Caco-2 (cell line): ENCODE results near the gene ADH6. TPM values are rescaled to one million over a fixed set of nuclear protein-coding genes. Genes with fewer than 3 reads are reported as not detected.

Experiments
- BruUV-seq: library from RNA; stranded (reverse); fragments of 400-500 nt; replicated peaks from 2 replicates; lab custom pipeline; 2021; lab: Mats Ljungman, UMichigan
- CTCF ChIA-PET: fragments of 300-600 bp; sonication (Branson Sonifier 250); formaldehyde crosslinking; loops from one replicate; lab custom pipeline; 2022; ENCODE audit warnings: antibody characterized with exemption; lab: Charles Lee
- POLR2A ChIA-PET: fragments of 300-600 bp; sonication (Branson Sonifier 250); formaldehyde crosslinking; loops from one replicate; lab custom pipeline; 2022; ENCODE audit warnings: antibody characterized with exemption; lab: Charles Lee
- DNase-seq, 2 experiments: peaks; one replicate each; pipeline versions ENCODE4 v3.0.0 to v3.0.0-alpha.2; 2020 to 2022
- H3K27me3 ChIP-seq: replicated peaks from 2 replicates; pipeline ENCODE4 v1.6.0; 2011; ENCODE audit warnings: low read length; ENCODE audit not compliant: control insufficient read depth, insufficient read depth
- H3K36me3 ChIP-seq: 2 replicates; pipeline ENCODE4 v1.5.1; 2011; ENCODE audit warnings: low read length; ENCODE audit not compliant: control insufficient read depth, insufficient read depth
- H3K4me1 ChIP-seq: fragments of 250-450 bp; sonication (Bioruptor Pico); 2 replicates; pipeline ENCODE4 v1.5.1; 2020; ENCODE audit warnings: mild to moderate bottlenecking
- H3K4me3 ChIP-seq: 2 replicates; pipeline ENCODE4 v1.5.1; 2011; ENCODE audit warnings: low read depth, mild to moderate bottlenecking, control low read depth, low read length
- H3K9me3 ChIP-seq: fragments of 250-450 bp; sonication (Bioruptor Pico); 2 replicates; pipeline ENCODE4 v1.5.1; 2020; ENCODE audit warnings: mild to moderate bottlenecking, moderate library complexity
- H3K27ac Mint-ChIP-seq: one replicate; pipeline ENCODE4 v1.8.0; 2022; ENCODE audit warnings: mixed read lengths; ENCODE audit not compliant: unreplicated experiment
- H3K27me3 Mint-ChIP-seq: one replicate; pipeline ENCODE4 v1.8.0; 2022; ENCODE audit warnings: mixed read lengths; ENCODE audit not compliant: insufficient read depth, unreplicated experiment
- H3K36me3 Mint-ChIP-seq: one replicate; pipeline ENCODE4 v1.8.0; 2022; ENCODE audit warnings: mild to moderate bottlenecking, mixed read lengths; ENCODE audit not compliant: insufficient read depth, unreplicated experiment
- H3K4me1 Mint-ChIP-seq: one replicate; pipeline ENCODE4 v1.8.0; 2022; ENCODE audit warnings: low read depth, mixed read lengths; ENCODE audit not compliant: unreplicated experiment
- H3K4me3 Mint-ChIP-seq: one replicate; pipeline ENCODE4 v1.8.0; 2022; ENCODE audit warnings: mild to moderate bottlenecking, moderate library complexity, mixed read lengths; ENCODE audit not compliant: unreplicated experiment
- H3K9me3 Mint-ChIP-seq: one replicate; pipeline ENCODE4 v1.8.0; 2022; ENCODE audit warnings: mixed read lengths; ENCODE audit not compliant: unreplicated experiment
- CTCF ChIP-seq, 2 experiments: fragments of 200-600 bp in 1 of 2; IDR thresholded peaks; 1 replicate in 1 of 2; 2 replicates in 1 of 2; pipeline versions ENCODE4 v1.5.1 to v1.8.0; 2011 to 2022; ENCODE audit warnings: antibody characterized with exemption in 1 of 2, control low read depth in 1 of 2, inconsistent platforms in 1 of 2, low read depth in 1 of 2, low read length in 1 of 2, mild to moderate bottlenecking in 1 of 2, moderate library complexity in 1 of 2; ENCODE audit not compliant: insufficient read depth in 1 of 2, severe bottlenecking in 1 of 2, unreplicated experiment in 1 of 2
- intact Hi-C: fragments of 100-400 bp; cut with micrococcal nuclease; formaldehyde crosslinking; loops from one replicate; pipeline ENCODE4 v1.10.0; 2022; ENCODE audit not compliant: unreplicated experiment
- total RNA-seq: library from RNA; stranded (reverse); gene quantifications from 2 replicates; pipeline ENCODE4 v1.2.3, GENCODE V29; 2022

Gene ADH6
- total RNA-seq, 1 experiment from 2014 or later: 9.1 TPM

- Histone ChIP-seq H3K4me3 (no peak overlapping the region), H3K36me3 (no peaks in the 10 kb centered on the region; the same call in 1 of the 2 replicates), H3K4me1 (peaks cover 18% of the 10 kb centered on the region), H3K9me3 (no peaks in the 10 kb centered on the region), H3K27me3 (no peaks in the 10 kb centered on the region)
- no peaks in the 10 kb centered on the region for H3K27me3 Mint-ChIP-seq
- intact Hi-C loops: no loop called here
- no peaks in the 10 kb centered on the region for H3K36me3 Mint-ChIP-seq
- ChIA-PET CTCF (no interaction called here), POLR2A (no interaction called here)
- no peak for DNase-seq
- BruUV-seq: no TSS peak
- no peak for TF ChIP-seq CTCF (IDR thresholded peaks at IDR 0.05; ENCODE audit: insufficient read depth in 1 of 2, low read depth in 1 of 2, low read length in 1 of 2, severe bottlenecking in 1 of 2, unreplicated experiment in 1 of 2)
- H3K4me1 Mint-ChIP-seq: peaks cover 12% of the 10 kb centered on the region
- no peak overlapping the region for H3K27ac Mint-ChIP-seq
- no peak overlapping the region for H3K4me3 Mint-ChIP-seq
- peaks cover 6% of the 10 kb centered on the region for H3K9me3 Mint-ChIP-seq
Observed at GRCh38 chr4:99215521-99215920, 3.5 kb downstream of the ADH6 start.

GRCh38 chr4:99210789-99211188 lies 8.3 kb downstream of the ADH6 start:
- Mint-ChIP-seq H3K4me3 (no peak overlapping the region), H3K27ac (no peak overlapping the region), H3K4me1 (peaks cover 9% of the 10 kb centered on the region), H3K36me3 (no peaks in the 10 kb centered on the region), H3K27me3 (no peaks in the 10 kb centered on the region), H3K9me3 (peaks cover 8% of the 10 kb centered on the region)
- TF ChIP-seq CTCF (IDR thresholded peaks at IDR 0.05; ENCODE audit: insufficient read depth in 1 of 2, low read depth in 1 of 2, low read length in 1 of 2, severe bottlenecking in 1 of 2, unreplicated experiment in 1 of 2): no peak
- no TSS peak for BruUV-seq
- CTCF ChIA-PET: no interaction called here
- intact Hi-C loops: no loop called here
- POLR2A ChIA-PET: no interaction called here
- Histone ChIP-seq H3K9me3 (no peaks in the 10 kb centered on the region), H3K27me3 (no peaks in the 10 kb centered on the region), H3K4me3 (no peak overlapping the region), H3K4me1 (no peaks in the 10 kb centered on the region), H3K36me3 (no peaks in the 10 kb centered on the region; the same call in 1 of the 2 replicates)
- DNase-seq: no peak

GRCh38 chr4:99209671-99210070 lies 9.4 kb downstream of the ADH6 start:
- Mint-ChIP-seq H3K4me3 (no peak overlapping the region), H3K4me1 (peaks cover 15% of the 10 kb centered on the region), H3K9me3 (peaks cover 8% of the 10 kb centered on the region), H3K36me3 (peaks cover 4% of the 10 kb centered on the region), H3K27me3 (no peaks in the 10 kb centered on the region), H3K27ac (no peak overlapping the region)
- ChIA-PET POLR2A (no interaction called here), CTCF (no interaction called here)
- no peaks in the 10 kb centered on the region for H3K9me3 ChIP-seq
- TF ChIP-seq CTCF (IDR thresholded peaks at IDR 0.05; ENCODE audit: insufficient read depth in 1 of 2, low read depth in 1 of 2, low read length in 1 of 2, severe bottlenecking in 1 of 2, unreplicated experiment in 1 of 2): no peak
- H3K36me3 ChIP-seq: no peaks in the 10 kb centered on the region; the same call in 1 of the 2 replicates
- no TSS peak for BruUV-seq
- no peaks in the 10 kb centered on the region for H3K4me1 ChIP-seq
- no peak overlapping the region for H3K4me3 ChIP-seq
- H3K27me3 ChIP-seq: no peaks in the 10 kb centered on the region
- intact Hi-C loops: no loop called here
- no peak for DNase-seq
